GM12878 (cell line): Measurements from ENCODE around the gene MPEG1. TPM values are rescaled to one million over a fixed set of nuclear protein-coding genes. Genes with fewer than 3 reads are reported as not detected.

Experiments used
- ASH2L ChIP-seq: fragments of 300-600, 200-600 bp; sonication (generic); IDR thresholded peaks from 2 replicates; pipeline ENCODE4 v1.6.1; 2017; ENCODE audit warnings: low read depth, mild to moderate bottlenecking, borderline replicate concordance
- ATF2 ChIP-seq: IDR thresholded peaks from 2 replicates; pipeline ENCODE4 v1.6.1; 2012; ENCODE audit warnings: low read length, inconsistent platforms
- BMI1 ChIP-seq: fragments of 450-650 bp; IDR thresholded peaks from 2 replicates; pipeline ENCODE4 v1.6.1; 2016; ENCODE audit warnings: mild to moderate bottlenecking, moderate library complexity, borderline replicate concordance
- FOXK2 ChIP-seq: fragments of 450-650 bp; IDR thresholded peaks from 2 replicates; pipeline ENCODE4 v1.6.1; 2017; ENCODE audit warnings: mild to moderate bottlenecking, moderate library complexity
- FOXM1 ChIP-seq: IDR thresholded peaks from 2 replicates; pipeline ENCODE4 v1.6.1; 2012; ENCODE audit warnings: low read depth, mild to moderate bottlenecking, inconsistent platforms, low read length, moderate library complexity
- IRF3 ChIP-seq: fragments of 450-650 bp; IDR thresholded peaks from 2 replicates; pipeline ENCODE4 v1.6.1; 2014; ENCODE audit warnings: mild to moderate bottlenecking
- LARP7 ChIP-seq: fragments of 450-650 bp; IDR thresholded peaks from 2 replicates; pipeline ENCODE4 v1.6.1; 2017; ENCODE audit warnings: mild to moderate bottlenecking
- NFIC ChIP-seq: IDR thresholded peaks from 2 replicates; pipeline ENCODE4 v1.6.1; 2012; ENCODE audit warnings: low read depth, mild to moderate bottlenecking, inconsistent platforms, low read length, moderate library complexity
- NFXL1 ChIP-seq: fragments of 450-650 bp; IDR thresholded peaks from 2 replicates; pipeline ENCODE4 v1.6.1; 2017; ENCODE audit warnings: antibody characterized with exemption, mild to moderate bottlenecking, borderline replicate concordance
- POU2F2 ChIP-seq: IDR thresholded peaks from 3 replicates; pipeline ENCODE4 v1.6.1; 2011; ENCODE audit warnings: low read depth, mild to moderate bottlenecking, low read length, borderline replicate concordance
- RB1 ChIP-seq: fragments of 450-650 bp; formaldehyde crosslinking; IDR thresholded peaks from 2 replicates; pipeline ENCODE4 v1.6.1; 2017; ENCODE audit warnings: mild to moderate bottlenecking, borderline replicate concordance
- RUNX3 ChIP-seq: IDR thresholded peaks from 2 replicates; pipeline ENCODE4 v1.6.1; 2012; ENCODE audit warnings: low read length, inconsistent platforms
- SKIL ChIP-seq: fragments of 450-650 bp; IDR thresholded peaks from 2 replicates; pipeline ENCODE4 v1.6.1; 2017; ENCODE audit warnings: mild to moderate bottlenecking, low read depth, inconsistent platforms; ENCODE audit not compliant: poor library complexity, severe bottlenecking
- TAF1 ChIP-seq: IDR thresholded peaks from 2 replicates; pipeline ENCODE4 v1.6.1; 2011; ENCODE audit warnings: mild to moderate bottlenecking, low read depth, low read length, borderline replicate concordance
- USF1 ChIP-seq: IDR thresholded peaks from 2 replicates; pipeline ENCODE4 v1.6.1; 2011; ENCODE audit warnings: borderline replicate concordance, low read depth, mild to moderate bottlenecking, moderate library complexity, mixed read lengths, low read length; ENCODE audit not compliant: insufficient read depth; ENCODE audit errors: extremely low read length
- ZBED1 ChIP-seq: IDR thresholded peaks from 2 replicates; pipeline ENCODE4 v1.6.1; 2016; ENCODE audit warnings: borderline replicate concordance
- ZBTB4 ChIP-seq: fragments of 450-650 bp; formaldehyde crosslinking; IDR thresholded peaks from 2 replicates; pipeline ENCODE4 v1.4.0; 2022; ENCODE audit warnings: mild to moderate bottlenecking, moderate library complexity
- ZSCAN29 ChIP-seq: fragments of 450-650 bp; IDR thresholded peaks from 2 replicates; pipeline ENCODE4 v1.6.1; 2017; ENCODE audit warnings: mild to moderate bottlenecking, moderate library complexity
- polyA plus RNA-seq, 11 experiments: library from polyadenylated mRNA; depleted of rRNA in 4 of 11; unstranded in 6 of 11; stranded (reverse) in 5 of 11; fragments of >200 nt; fragmentation: Nextera tagmentation in 4 of 11; fragmentation: Illumina TruSeq in 1 of 11; extraction: Ambion mirVana in 4 of 11; extraction: Trizol in 1 of 11; gene quantifications; 1 replicate in 1 of 11; 2 replicates in 10 of 11; pipeline versions ENCODE4 v1.2.1 to v1.2.3, GENCODE V29; 2011 to 2016; ENCODE audit warnings: inconsistent platforms in 2 of 11, missing spikeins in 2 of 11, low read depth in 1 of 11
- total RNA-seq, 4 experiments: library from RNA; depleted of rRNA in 3 of 4; stranded (reverse); fragments of >200 nt in 3 of 4; fragmentation: Illumina TruSeq in 1 of 4; extraction: Trizol in 1 of 4; gene quantifications; 2 replicates each; pipeline versions ENCODE4 v1.2.1 to v1.2.3, GENCODE V29; 2013 to 2021

The MPEG1 gene
- total and polyA plus RNA-seq, 10 of the 15 experiments (the other 5 are each of a cell fraction or from before 2014, with no cell fraction given), result 1.3 to 15.6 (median 11.7) TPM; not detected in 1

GRCh38 chr11:59207988-59208451 lies 4.7 kb downstream of the MPEG1 start (continued):
- no peak for TF ChIP-seq ZBTB4 (CRISPR knock-in tag)
- no peak for TF ChIP-seq IRF3
- no peak for TF ChIP-seq ASH2L
- TF ChIP-seq RB1, result 0 out of 2 replicates have a peak, but pooled peaks have one; percentile 24
- TF ChIP-seq SKIL, result peak; percentile 96
- peak; percentile 34; the same call in 1 of the 2 replicates for TF ChIP-seq TAF1
- no peak for TF ChIP-seq NFXL1
- TF ChIP-seq FOXK2, result no peak
- peak; percentile 86 for TF ChIP-seq NFIC
- TF ChIP-seq USF1, result no peak
- TF ChIP-seq LARP7, result no peak
- TF ChIP-seq ZSCAN29, result no peak
- TF ChIP-seq ATF2, result peak; percentile 73
- TF ChIP-seq FOXM1, result peak; percentile 84; the same call in 1 of the 2 replicates
- peak; percentile 99 for TF ChIP-seq RUNX3
- peak; percentile 36; the same call in 1 of the 2 replicates for TF ChIP-seq BMI1
- TF ChIP-seq ZBED1, result peak; percentile 93; the same call in 1 of the 2 replicates
- TF ChIP-seq POU2F2, result peak; percentile 74; the same call in 2 of the 3 replicates
